Neural progenitor cell (in vitro differentiated cells): Measurements from ENCODE around the gene TMEM178B.

Experiments
- CTCF ChIP-seq: fragments of 200-600 bp; sonication (generic); IDR thresholded peaks from 2 replicates; pipeline ENCODE4 v1.5.1; 2017; ENCODE audit warnings: antibody characterized with exemption, mild to moderate bottlenecking
- EZH2phosphoT487 ChIP-seq: fragments of 200-600 bp; sonication (generic); IDR thresholded peaks from 2 replicates; pipeline ENCODE4 v1.6.1; 2017; ENCODE audit warnings: antibody characterized with exemption

DNA sequence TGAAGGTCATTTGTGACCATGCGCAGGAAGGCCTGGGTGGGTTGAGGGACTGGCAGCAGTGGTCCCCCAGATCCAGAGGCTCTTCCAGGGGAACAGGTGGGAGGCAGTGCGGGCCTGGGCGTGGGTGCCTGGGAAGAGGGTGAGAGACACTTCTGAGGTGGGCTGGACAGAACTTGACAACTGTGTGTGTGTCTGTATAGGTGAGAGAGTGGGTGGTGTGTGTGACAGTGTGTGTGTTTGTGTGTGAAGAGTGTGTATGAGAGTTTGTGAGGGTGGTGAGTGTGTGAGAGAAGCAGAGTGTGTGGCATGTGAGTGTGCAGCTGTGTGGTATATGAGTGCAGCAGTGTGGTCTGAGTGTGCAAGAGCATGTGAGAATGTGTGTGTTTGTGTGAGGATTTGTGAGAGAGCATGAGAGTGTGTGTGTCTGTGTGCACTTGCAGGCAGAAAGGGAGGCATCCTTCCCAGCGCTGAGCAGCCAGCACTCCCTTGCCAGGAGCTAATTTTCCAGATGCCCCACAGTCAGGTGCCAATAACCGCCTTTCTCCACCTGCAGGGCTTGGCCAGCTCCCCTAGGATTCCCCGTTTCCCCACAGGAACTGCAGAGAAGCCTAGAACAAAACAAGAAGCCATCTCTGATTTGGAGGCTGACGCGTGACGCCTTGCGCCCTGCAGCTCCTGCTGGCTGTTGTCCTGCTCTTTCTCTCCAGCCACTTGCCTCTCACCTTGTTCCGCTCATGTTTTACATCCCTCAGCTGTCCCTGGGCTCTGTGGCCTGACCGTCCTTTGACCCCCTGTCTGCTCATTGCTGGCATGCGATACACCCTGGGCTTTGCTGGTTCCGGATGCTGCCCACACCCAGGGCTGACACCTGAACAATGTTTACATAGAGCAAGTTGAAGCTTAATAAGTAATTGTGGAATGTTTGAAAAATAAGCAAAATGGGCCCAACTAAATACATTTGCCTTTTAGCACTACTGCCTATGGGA lies 88.0 kb downstream of the TMEM178B start:
- TF ChIP-seq CTCF (no peak), EZH2phosphoT487 (no peak)
